Epithelial cell of esophagus (primary cell): ENCODE results near the gene XRCC3.

Experiments
- DNase-seq: peaks from one replicate; pipeline ENCODE4 v3.0.0; 2010; ENCODE audit warnings: low read depth
- H3K4me3 ChIP-seq: 2 replicates; pipeline ENCODE4 v1.5.1; 2011; ENCODE audit warnings: mild to moderate bottlenecking, low read length, control low read depth
- CTCF ChIP-seq: IDR thresholded peaks from 2 replicates; pipeline ENCODE4 v1.5.1; 2011; ENCODE audit warnings: low read depth, mild to moderate bottlenecking, low read length, control low read depth, inconsistent platforms; ENCODE audit not compliant: insufficient read depth; ENCODE audit errors: missing control alignments

The XRCC3 gene

GRCh38 chr14:103743691-103744090 lies 28.4 kb upstream of the XRCC3 start:
- TF ChIP-seq CTCF: no peak
- no peak overlapping the region for H3K4me3 ChIP-seq
- DNase-seq: no peak

- TF ChIP-seq CTCF: no peak
- H3K4me3 ChIP-seq: no peak overlapping the region
- no peak for DNase-seq
These were observed 27.4 kb upstream of the XRCC3 start for GRCh38 chr14:103742499-103743255.

- TF ChIP-seq CTCF: no peak
- H3K4me3 ChIP-seq: no peak overlapping the region
- no peak for DNase-seq
These were observed 26.6 kb upstream of the XRCC3 start for GRCh38 chr14:103741876-103742275.

GRCh38 chr14:103740991-103741689 lies 25.9 kb upstream of the XRCC3 start:
- no peak for TF ChIP-seq CTCF
- no peak for DNase-seq
- no peak overlapping the region for H3K4me3 ChIP-seq

GRCh38 chr14:103739793-103740501 lies 24.7 kb upstream of the XRCC3 start:
- H3K4me3 ChIP-seq: no peak overlapping the region
- no peak for DNase-seq
- TF ChIP-seq CTCF: no peak

GRCh38 chr14:103739466-103739792 lies 24.2 kb upstream of the XRCC3 start:
- no peak overlapping the region for H3K4me3 ChIP-seq
- no peak for DNase-seq
- no peak for TF ChIP-seq CTCF
